NOMO-1 (cell line): Measurements from ENCODE around the gene TTLL6.

Experiments used
- DNase-seq, 2 experiments: peaks; one replicate each; lab custom pipeline; 2025; ENCODE audit not compliant: unreplicated experiment in 2 of 2; lab: John Stamatoyannopoulos, UW

The TTLL6 gene

GRCh38 chr17:48816438-48816773 is 623 bp downstream of the TTLL6 start:
- DNase-seq, result no peak

GRCh38 chr17:48815311-48815710 is 1.7 kb downstream of the TTLL6 start:
- DNase-seq, result no peak

- peak in 1 of 2 experiments; percentile 45 for DNase-seq
Measured at GRCh38 chr17:48814504-48814903, 2.5 kb downstream of the TTLL6 start.

- no peak for DNase-seq
Measured at GRCh38 chr17:48812001-48812400, 5.0 kb downstream of the TTLL6 start.

GRCh38 chr17:48809182-48809581 is 7.8 kb downstream of the TTLL6 start:
- no peak for DNase-seq

- peak; percentile 11 to 33 for DNase-seq
Measured at GRCh38 chr17:48804936-48805411, 12.1 kb downstream of the TTLL6 start.

- DNase-seq, result peak in 1 of 2 experiments; percentile 51
Measured at GRCh38 chr17:48800626-48801217, 16.3 kb downstream of the TTLL6 start.

GRCh38 chr17:48799069-48799723 is 17.8 kb downstream of the TTLL6 start:
- peak in 1 of 2 experiments; percentile 30 for DNase-seq

GRCh38 chr17:48796163-48796522 is 20.9 kb downstream of the TTLL6 start:
- peak; percentile 17 to 26 for DNase-seq

GRCh38 chr17:48795444-48796162 is 21.4 kb downstream of the TTLL6 start:
- DNase-seq, result no peak

GRCh38 chr17:48792033-48792798 is 24.8 kb downstream of the TTLL6 start:
- DNase-seq, result no peak

- peak; percentile 23 to 29 for DNase-seq
Measured at GRCh38 chr17:48791128-48792032, 25.6 kb downstream of the TTLL6 start.

- no peak for DNase-seq
Measured at GRCh38 chr17:48790607-48791127, 26.4 kb downstream of the TTLL6 start.

GRCh38 chr17:48787828-48788227 is 29.2 kb downstream of the TTLL6 start:
- DNase-seq, result no peak

GRCh38 chr17:48779421-48779820 is 37.6 kb downstream of the TTLL6 start:
- DNase-seq, result no peak

- no peak for DNase-seq
Measured at GRCh38 chr17:48776602-48777001, 40.4 kb downstream of the TTLL6 start.

GRCh38 chr17:48773245-48773644 is 43.8 kb downstream of the TTLL6 start:
- no peak for DNase-seq

GRCh38 chr17:48770954-48771353 is 46.1 kb downstream of the TTLL6 start:
- no peak for DNase-seq

- peak; percentile 14 to 56 for DNase-seq
Measured at GRCh38 chr17:48769009-48769675, 47.9 kb downstream of the TTLL6 start.
